Hepatocyte (in vitro differentiated cells): ENCODE measurements around the gene PHKB. TPM values are rescaled to one million over a fixed set of nuclear protein-coding genes. Genes with fewer than 3 reads are reported as not detected.

Experiments used
- DNase-seq: peaks from one replicate; pipeline ENCODE4 v3.0.0-alpha.2; 2016; ENCODE audit warnings: low spot score
- H2AFZ ChIP-seq: fragments of 200-600 bp; sonication (generic); 2 replicates; pipeline ENCODE4 v1.6.0; 2016; ENCODE audit warnings: antibody characterized with exemption, mild to moderate bottlenecking
- H3K27ac ChIP-seq: fragments of 200-600 bp; sonication (generic); 2 replicates; pipeline ENCODE4 v1.5.1; 2016; ENCODE audit warnings: mild to moderate bottlenecking
- H3K27me3 ChIP-seq: fragments of 200-600 bp; sonication (generic); 2 replicates; pipeline ENCODE4 v1.6.1; 2016
- H3K36me3 ChIP-seq: fragments of 200-600 bp; sonication (generic); replicated peaks from 2 replicates; pipeline ENCODE4 v1.5.1; 2016; ENCODE audit warnings: low read depth; ENCODE audit not compliant: insufficient read depth
- H3K4me1 ChIP-seq: fragments of 200-600 bp; sonication (generic); 2 replicates; pipeline ENCODE4 v1.5.1; 2016; ENCODE audit warnings: mild to moderate bottlenecking, moderate library complexity; ENCODE audit not compliant: insufficient read depth
- H3K4me2 ChIP-seq: fragments of 200-600 bp; sonication (generic); 2 replicates; pipeline ENCODE4 v1.6.0; 2016
- H3K4me3 ChIP-seq: fragments of 200-600 bp; sonication (generic); 2 replicates; pipeline ENCODE4 v1.5.1; 2016; ENCODE audit warnings: mild to moderate bottlenecking
- H3K79me2 ChIP-seq: fragments of 200-600 bp; sonication (generic); 2 replicates; pipeline ENCODE4 v1.6.0; 2017; ENCODE audit warnings: mild to moderate bottlenecking
- H3K9me2 ChIP-seq: fragments of 200-600 bp; sonication (generic); replicated peaks from 2 replicates; pipeline ENCODE4 v1.6.0; 2017; ENCODE audit warnings: mild to moderate bottlenecking; ENCODE audit not compliant: insufficient read depth
- H3K9me3 ChIP-seq: fragments of 200-600 bp; sonication (generic); 2 replicates; pipeline ENCODE4 v1.5.1; 2016; ENCODE audit warnings: low read depth, mild to moderate bottlenecking
- H4K20me1 ChIP-seq: fragments of 200-600 bp; sonication (generic); 2 replicates; pipeline ENCODE4 v1.6.0; 2016; ENCODE audit warnings: mild to moderate bottlenecking; ENCODE audit not compliant: insufficient read depth, poor library complexity, severe bottlenecking
- EZH2 ChIP-seq: fragments of 200-600 bp; sonication (generic); IDR thresholded peaks from 2 replicates; pipeline ENCODE4 v1.6.1; 2016; ENCODE audit warnings: antibody characterized with exemption, mild to moderate bottlenecking, borderline replicate concordance
- EZH2phosphoT487 ChIP-seq: fragments of 200-600 bp; sonication (generic); IDR thresholded peaks from one replicate; pipeline ENCODE4 v1.6.1; 2018; ENCODE audit warnings: antibody characterized with exemption, mild to moderate bottlenecking, low read depth, moderate library complexity; ENCODE audit not compliant: unreplicated experiment, severe bottlenecking
- WGBS: methylation state at CpG from one replicate; pipeline ENCODE4 v1.1.6; 2016; ENCODE audit warnings: low lambda C conversion rate; ENCODE audit errors: missing lambda C conversion rate; 5-methylcytosine and 5-hydroxymethylcytosine counted together
- polyA plus RNA-seq: library from polyadenylated mRNA; unstranded; fragments of >200 nt; fragmentation: Nextera tagmentation; extraction: Ambion mirVana; gene quantifications from 2 replicates; pipeline ENCODE4 v1.2.1, GENCODE V29; 2016
- total RNA-seq: library from RNA; depleted of rRNA; stranded (reverse); fragments of >200 nt; gene quantifications from 2 replicates; pipeline ENCODE4 v1.2.3, GENCODE V29; 2014
- TF ChIP-seq, protein P1 (sequence below): fragments of 200-600 bp; sonication (generic); IDR thresholded peaks from 2 replicates; pipeline ENCODE4 v1.5.1; 2016; ENCODE audit warnings: antibody characterized with exemption, mild to moderate bottlenecking; ENCODE audit not compliant: poor library complexity

PHKB gene
- total and polyA plus RNA-seq, 2 experiments from 2014 or later = 28.7 to 71.7 TPM

GRCh38 chr16:47725188-47725695, 264.1 kb downstream of the PHKB start:
- Histone ChIP-seq H3K4me3 (no peak overlapping the region), H3K4me1 (no peaks in the 10 kb centered on the region), H3K36me3 (no peaks in the 10 kb centered on the region), H3K4me2 (no peak overlapping the region), H2AFZ (no peak overlapping the region), H4K20me1 (no peaks in the 10 kb centered on the region), H3K9me3 (no peaks in the 10 kb centered on the region), H3K27ac (no peak overlapping the region), H3K9me2 (no peaks in the 10 kb centered on the region), H3K27me3 (no peaks in the 10 kb centered on the region), H3K79me2 (no peaks in the 10 kb centered on the region)
- no peak for DNase-seq
- WGBS = 93% methylated on average over 9 of the region's 9 CpGs
- TF ChIP-seq EZH2 (no peak), EZH2phosphoT487 (no peak)
- TF ChIP-seq, protein P1, sequence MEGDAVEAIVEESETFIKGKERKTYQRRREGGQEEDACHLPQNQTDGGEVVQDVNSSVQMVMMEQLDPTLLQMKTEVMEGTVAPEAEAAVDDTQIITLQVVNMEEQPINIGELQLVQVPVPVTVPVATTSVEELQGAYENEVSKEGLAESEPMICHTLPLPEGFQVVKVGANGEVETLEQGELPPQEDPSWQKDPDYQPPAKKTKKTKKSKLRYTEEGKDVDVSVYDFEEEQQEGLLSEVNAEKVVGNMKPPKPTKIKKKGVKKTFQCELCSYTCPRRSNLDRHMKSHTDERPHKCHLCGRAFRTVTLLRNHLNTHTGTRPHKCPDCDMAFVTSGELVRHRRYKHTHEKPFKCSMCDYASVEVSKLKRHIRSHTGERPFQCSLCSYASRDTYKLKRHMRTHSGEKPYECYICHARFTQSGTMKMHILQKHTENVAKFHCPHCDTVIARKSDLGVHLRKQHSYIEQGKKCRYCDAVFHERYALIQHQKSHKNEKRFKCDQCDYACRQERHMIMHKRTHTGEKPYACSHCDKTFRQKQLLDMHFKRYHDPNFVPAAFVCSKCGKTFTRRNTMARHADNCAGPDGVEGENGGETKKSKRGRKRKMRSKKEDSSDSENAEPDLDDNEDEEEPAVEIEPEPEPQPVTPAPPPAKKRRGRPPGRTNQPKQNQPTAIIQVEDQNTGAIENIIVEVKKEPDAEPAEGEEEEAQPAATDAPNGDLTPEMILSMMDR = no peak

DNA sequence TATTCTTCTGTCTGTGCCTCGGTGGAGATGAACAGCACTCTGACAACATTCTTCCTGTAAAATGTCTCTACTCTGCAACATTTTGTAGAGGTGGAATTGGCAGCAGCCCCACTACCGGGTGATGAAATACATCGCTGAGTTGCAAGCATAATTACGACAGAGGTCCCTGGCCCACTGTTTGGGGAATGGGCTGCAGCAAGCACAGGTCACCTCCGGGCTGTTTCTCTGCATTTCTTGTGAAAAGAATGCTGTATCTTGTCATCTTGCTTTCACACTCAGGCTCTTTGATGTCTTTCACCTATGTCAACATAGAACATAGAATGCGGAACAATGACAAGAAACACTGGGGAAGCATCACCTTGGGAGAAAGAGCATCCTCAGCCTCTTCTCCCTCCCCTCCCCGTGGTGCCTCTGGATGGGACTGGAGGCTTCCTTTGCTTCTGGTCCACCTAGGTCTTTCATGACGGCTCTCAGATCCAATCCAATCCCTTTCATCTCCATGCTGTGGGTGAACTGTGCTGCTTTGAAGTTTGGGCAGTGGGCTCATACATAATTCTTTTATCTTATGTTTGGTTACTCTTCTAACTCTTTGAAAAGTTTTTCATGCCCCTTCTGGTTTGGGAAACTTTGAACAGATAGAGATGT, 265.0 kb downstream of the PHKB start:
- Histone ChIP-seq H3K4me3 (no peak overlapping the region), H3K4me2 (no peak overlapping the region), H3K79me2 (no peaks in the 10 kb centered on the region), H3K9me2 (no peaks in the 10 kb centered on the region), H3K27me3 (no peaks in the 10 kb centered on the region), H3K27ac (no peak overlapping the region), H3K36me3 (no peaks in the 10 kb centered on the region), H3K4me1 (no peaks in the 10 kb centered on the region), H2AFZ (no peak overlapping the region), H3K9me3 (no peaks in the 10 kb centered on the region), H4K20me1 (no peaks in the 10 kb centered on the region)
- 72% methylated on average over 8 of the region's 8 CpGs for WGBS
- no peak for DNase-seq
- TF ChIP-seq EZH2 = no peak
- TF ChIP-seq EZH2phosphoT487 = no peak
- TF ChIP-seq, protein P1 = no peak

DNA sequence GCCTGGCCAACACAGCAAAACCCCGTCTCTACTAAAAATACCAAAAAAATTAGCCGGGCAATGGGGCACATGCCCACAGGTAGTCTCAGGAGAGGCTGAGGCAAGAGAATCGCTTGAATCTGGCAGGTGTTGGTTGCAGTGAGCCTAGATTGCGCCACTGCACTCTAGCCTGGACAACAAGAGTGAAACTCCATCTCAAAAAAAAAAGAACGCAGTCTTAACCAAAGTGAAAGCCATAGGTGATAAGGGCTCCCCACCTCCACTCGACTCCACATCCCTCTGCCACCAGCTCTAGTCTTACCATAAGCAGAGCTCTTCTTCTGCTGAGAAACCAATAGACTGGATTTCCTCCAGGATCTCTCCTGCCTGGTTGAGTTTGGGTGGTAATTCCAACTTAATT, 266.0 kb downstream of the PHKB start:
- H3K79me2 ChIP-seq = no peaks in the 10 kb centered on the region
- H4K20me1 ChIP-seq = no peaks in the 10 kb centered on the region
- H3K27ac ChIP-seq = no peak overlapping the region
- TF ChIP-seq, protein P1 = no peak
- TF ChIP-seq EZH2phosphoT487 = no peak
- no peak for TF ChIP-seq EZH2
- no peaks in the 10 kb centered on the region for H3K27me3 ChIP-seq
- WGBS = 92% methylated on average over 6 of the region's 6 CpGs
- no peaks in the 10 kb centered on the region for H3K4me1 ChIP-seq
- H3K9me2 ChIP-seq = no peaks in the 10 kb centered on the region
- DNase-seq = no peak
- H3K4me2 ChIP-seq = no peak overlapping the region
- H3K36me3 ChIP-seq = no peaks in the 10 kb centered on the region
- no peak overlapping the region for H3K4me3 ChIP-seq
- no peaks in the 10 kb centered on the region for H3K9me3 ChIP-seq
- H2AFZ ChIP-seq = no peak overlapping the region
